Fibroblast of the conjunctiva (primary cell): ENCODE results near the gene CPEB4.

ENCODE experiments used
- DNase-seq: peaks from one replicate; pipeline ENCODE4 v3.0.0-alpha.2; 2010; ENCODE audit warnings: low read depth

Gene CPEB4

GRCh38 chr5:173887610-173888472 lies at the start of gene CPEB4:
Gene CPEB4 (plus strand): TSS chr5:173888349. CDS start chr5:173889734, 1,385 bp downstream.
- DNase-seq, result peak; percentile 99

DNA sequence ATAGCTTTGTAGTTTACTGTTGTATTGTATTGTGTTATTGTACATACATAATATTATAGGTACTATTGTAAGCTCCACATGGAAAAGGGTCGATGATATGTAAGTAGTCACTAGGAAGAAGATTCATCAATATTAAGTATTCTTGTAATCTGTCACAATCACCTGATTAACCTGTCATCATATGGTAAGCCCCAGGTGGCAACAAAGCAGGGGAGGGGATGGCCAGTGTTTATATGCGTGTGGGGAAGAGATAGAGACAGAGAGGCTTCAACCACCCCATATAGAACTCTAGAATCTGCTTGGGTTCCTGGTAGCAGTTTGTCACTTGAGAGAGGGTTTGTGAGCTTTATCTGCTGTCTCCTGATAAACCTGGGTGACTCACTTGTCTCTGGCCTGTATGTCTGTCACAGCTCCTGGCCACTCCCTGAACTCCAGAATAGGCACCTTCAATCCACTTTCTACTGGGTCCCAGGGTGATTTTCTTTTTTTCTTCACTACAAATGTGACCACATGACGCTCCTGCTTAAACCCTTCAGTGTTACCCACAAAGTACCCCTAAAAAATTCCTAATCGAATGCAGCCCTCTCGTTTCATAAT lies 48.9 kb upstream of the CPEB4 start:
- no peak for DNase-seq

DNA sequence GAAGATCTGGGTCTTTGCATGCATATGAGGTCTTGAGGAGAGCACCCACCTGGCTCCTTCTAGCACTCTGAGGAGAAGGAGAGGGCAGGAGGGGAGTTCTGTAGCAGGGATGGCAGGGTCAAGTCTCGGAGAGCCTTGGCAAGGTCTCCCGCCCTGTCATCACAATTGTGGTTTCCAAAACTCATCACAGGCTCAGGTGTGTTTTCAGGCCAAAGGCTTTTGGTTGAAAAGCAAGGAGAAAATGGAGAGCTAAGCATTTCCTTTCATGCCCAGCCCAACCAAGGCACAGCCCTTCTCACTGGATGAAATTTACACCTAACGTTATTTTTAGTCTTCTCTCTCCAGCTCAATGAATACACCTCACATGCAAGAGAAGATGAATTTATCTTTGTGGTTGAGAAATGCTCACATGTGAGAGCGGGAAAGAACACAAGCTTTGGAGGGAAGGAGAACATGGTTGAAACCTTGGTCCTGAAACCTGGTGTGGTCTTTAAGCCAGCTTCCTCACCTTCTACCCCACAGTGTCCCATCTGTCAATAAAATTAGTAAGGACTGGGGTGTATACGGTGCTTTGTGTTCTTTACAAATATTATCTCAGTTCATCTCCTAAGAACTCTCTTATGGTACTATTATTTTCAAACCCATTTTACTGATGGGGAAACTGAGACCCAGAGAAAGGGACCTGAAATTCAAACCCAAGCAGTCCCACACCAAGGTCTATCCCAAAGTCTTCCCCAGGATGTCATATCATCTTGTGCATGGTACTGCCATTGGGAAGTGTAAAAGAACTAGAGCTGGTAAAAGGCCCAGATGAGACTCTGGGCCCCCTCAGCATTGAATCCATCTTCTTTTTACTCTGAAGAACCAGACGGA lies 47.8 kb upstream of the CPEB4 start:
- no peak for DNase-seq

DNA sequence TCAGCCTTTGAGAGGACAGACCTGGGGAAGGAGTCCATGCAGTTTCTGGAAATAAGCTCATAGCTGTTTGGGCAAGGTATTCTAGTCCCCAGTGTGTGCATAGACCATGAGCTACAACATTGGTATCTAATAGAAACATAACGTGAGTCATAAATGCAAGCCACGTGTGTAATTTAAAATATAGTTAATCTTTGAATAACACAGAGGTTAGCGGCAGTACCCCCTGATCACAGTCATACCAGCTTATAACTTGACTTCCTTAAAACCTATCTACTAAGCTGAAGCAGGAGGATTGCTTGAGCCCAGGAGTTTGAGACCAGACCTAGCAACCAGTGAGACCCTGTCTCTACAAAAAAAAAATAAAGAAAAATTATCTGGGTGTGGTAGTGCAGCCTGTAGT lies 46.4 kb upstream of the CPEB4 start:
- no peak for DNase-seq

- no peak for DNase-seq
Measured at GRCh38 chr5:173843794-173844193, 44.4 kb upstream of the CPEB4 start.

DNA sequence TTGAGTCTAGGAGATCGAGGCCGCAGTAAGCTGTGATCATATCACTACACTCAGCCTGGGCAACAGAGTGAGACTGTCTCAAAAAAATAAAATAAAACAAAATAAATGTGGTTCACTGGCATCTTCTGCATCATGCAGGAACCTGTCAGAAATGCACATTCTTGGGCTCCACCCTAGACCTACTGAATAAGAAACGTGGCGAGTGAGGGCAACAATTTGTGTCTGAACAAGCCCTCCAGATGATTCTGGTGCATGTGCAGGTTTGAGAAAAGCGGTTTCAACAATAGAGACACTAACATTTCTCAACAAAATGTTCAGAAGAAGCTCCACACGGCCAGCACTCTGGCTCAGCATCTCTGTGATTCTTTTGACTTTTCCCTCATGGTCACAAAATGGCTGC lies 42.8 kb upstream of the CPEB4 start:
- no peak for DNase-seq

DNA sequence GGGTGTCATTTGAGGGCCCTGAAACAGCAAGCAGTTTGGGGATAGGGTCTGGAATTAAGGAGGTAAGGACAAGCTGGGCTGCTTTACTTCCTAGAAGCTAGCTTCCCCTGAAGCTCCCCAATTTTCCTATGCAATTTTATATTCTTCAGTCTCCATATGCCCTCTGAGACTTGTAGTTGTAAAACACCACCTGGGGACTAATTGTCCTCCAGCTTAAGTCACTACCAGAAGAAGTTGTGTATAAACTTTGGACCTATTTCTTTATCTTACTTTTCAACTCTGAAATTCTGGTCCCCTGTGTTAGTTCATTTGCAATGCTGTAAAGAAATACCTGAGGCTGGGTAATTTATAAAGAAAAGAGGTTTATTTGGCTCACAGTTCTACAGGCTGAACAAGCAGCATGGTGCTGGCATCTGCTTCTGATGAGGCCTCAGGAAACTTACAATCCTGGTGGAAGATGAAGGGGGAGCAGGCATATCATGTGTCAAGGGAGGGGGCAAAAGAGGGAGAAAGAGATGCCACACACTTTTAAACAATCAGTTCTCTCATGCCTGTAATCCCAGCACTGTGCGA lies 41.1 kb upstream of the CPEB4 start:
- DNase-seq, result no peak

DNA sequence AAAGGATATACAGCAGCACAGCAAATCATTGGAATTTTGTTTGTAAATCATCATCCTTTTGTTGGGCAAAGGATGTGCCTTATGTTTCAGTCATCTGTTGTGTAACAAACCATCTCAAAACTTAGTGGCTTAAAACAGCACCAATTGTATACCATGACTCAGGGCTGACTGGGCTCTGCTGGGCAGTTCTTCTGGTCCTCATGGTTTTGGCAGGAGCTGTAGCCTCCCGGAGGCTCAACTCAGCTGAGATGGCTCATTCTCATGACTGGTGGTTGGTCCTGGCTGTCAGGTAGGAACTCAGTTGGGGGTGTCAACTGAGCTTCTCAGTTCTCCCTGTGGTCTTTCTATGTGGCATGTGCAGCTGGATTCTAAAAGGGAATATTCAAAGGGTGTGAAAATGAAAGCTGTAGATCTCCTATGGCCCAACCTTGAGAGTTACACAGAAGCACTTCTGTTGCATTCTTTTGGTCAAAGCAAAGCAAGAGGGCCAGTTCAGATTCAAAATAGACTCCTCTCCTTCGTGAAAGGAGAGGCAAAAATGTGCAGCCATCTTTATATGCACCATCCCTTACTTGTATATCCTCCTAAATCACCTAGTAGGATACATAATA lies 39.1 kb upstream of the CPEB4 start:
- no peak for DNase-seq

GRCh38 chr5:173849908-173850307 lies 38.2 kb upstream of the CPEB4 start:
- no peak for DNase-seq

DNA sequence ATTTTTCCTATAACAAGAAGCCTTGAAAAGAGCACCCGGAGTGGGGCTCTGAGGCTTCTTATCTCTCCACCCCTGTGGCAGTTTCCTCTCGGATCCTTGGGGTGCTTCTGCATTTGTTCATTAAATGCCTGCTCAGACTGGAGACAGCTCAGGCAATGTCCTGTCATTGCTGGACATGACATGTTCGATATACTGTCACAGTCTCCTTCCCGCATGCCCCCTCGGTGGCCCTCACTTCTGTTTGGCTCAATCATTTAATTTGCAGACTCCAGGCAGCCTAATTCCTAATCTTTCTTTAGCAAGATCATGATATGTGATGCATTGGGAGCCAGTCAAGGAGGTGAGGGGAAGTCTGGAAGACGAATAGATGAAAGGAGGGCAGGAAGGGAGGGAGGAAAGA lies 37.5 kb upstream of the CPEB4 start:
- no peak for DNase-seq

DNA sequence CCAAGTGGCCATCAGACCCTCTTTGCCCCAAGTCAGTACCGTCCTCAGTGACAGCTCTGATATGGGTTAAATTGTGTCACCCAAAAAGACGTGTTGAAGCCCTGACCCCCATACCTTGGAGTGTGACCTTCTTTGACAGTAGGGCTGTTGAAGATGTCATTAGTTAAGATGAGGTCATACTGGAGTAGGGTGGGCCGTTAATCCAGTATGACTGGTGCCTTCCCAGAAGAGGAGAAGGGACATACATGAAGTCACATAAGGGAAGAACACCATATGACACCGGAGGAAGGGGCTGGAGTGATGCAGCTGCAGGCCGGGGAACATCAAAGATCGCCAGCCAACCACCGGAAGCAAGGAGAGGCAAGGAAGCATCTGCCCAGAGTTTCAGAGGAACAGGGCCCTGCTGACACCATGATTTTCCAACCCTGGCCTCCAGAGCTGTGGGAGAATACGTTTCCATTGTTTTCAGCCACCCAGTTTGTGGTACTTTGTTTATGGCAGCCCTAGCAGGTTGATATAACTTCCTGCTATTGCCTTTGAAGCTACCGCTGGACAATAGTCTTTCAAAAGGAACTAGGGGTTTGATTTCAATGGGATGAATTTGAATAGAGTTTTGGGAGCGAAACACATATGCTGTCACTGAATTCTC lies 36.4 kb upstream of the CPEB4 start:
- DNase-seq, result no peak

DNA sequence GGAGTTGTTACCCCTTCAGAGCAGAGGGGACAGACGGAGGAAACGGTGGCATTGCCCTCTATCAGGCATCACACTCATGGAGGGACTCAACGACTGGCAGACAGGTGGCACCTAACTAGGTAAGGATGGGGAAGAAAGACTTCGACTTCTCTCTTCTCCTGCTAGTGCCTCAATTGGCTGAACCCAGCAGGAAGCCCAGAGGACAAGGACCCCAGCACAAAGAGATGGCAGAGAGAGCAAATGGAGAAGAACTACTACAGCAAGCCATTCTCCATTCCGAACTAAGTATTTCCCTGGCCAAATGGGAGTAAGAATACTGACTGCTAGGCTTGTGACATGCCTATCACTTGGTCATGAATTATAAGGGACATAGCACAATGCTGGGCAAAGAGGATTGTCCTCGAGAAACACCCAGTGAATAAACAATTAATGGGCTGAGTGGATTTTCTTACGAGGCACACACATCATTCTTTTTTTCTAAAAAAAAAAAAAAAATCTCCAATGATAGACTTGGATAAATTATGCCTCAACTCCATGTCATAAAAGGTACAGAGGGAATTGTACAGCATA lies 35.3 kb upstream of the CPEB4 start:
- no peak for DNase-seq

DNA sequence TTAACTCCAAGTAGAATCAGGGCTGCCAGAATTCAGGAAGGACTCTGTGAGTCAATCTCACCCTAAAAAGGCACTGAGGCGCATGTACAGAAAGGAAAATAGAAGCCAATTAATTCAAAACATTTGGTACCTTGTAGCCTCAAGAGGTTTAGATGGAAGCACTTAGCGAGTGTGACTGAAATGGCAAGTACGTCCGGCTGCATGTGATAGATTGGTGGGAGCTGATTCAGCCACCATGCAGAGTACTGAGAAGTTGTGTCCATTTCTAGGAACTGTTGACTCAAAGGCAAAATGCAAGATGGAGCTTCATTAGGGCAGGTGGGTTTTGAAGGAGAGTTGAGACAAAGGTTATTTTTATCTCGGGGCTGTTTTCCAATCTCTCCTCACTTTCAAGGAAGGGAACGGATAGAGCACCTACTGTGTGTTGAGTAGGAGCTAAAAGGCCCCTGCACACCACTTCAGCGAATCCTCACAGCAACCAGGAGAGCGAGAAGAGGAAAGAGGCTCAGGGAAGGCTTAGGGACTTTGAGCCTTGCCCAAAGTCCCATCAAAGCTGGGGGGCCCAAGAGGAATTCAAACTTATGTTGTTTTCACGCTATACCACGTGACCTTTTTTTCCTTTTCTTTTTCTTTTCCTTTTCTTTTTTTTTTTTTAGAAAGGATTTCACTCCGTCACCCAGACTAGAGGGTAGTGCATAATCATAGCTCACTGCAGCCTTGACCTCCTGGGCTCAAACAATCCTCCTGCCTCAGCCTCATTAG lies 34.6 kb upstream of the CPEB4 start:
- no peak for DNase-seq

DNA sequence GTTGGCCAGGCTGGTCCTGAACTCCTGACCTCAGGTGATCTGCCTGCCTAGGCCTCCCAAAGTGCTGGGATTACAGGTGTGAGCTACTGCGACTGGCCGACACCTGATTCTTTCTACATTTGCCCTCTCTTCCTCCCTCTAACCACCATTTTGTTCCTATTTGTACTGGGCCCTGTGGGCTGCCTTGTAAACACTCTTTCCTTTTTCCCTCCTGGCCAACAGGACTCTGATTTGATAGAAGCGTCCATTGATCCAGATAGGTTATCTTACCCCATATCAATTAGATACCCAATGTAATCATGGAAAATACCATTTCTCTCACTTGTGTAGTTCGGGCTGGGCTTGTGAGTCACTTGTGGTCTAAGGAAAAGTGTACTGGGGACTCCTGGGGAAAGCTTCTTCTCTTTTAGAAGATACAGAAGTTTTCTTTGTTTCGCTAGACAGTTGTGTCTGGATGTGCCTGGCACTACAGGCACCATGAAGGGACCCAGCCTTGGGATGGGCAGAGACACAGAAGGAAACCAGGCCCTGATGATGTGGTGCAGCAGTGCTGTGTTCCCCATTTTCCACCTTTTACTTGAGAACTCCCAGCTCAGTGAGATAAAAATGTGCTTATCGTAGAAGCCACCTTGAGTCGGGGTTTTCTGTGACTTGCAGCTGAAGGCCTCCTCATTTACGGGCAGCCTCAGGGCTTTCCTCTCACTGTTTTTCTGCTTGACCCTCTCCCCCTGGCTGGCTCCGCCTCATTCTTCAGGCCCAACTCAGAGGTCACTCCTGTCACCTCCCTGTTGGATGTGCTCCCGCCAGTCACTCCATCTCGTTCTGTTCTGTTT lies 32.8 kb upstream of the CPEB4 start:
- no peak for DNase-seq

GRCh38 chr5:173855995-173856656 lies 32.0 kb upstream of the CPEB4 start:
- DNase-seq, result no peak

- DNase-seq, result no peak
Measured at GRCh38 chr5:173857234-173857633, 30.9 kb upstream of the CPEB4 start.

DNA sequence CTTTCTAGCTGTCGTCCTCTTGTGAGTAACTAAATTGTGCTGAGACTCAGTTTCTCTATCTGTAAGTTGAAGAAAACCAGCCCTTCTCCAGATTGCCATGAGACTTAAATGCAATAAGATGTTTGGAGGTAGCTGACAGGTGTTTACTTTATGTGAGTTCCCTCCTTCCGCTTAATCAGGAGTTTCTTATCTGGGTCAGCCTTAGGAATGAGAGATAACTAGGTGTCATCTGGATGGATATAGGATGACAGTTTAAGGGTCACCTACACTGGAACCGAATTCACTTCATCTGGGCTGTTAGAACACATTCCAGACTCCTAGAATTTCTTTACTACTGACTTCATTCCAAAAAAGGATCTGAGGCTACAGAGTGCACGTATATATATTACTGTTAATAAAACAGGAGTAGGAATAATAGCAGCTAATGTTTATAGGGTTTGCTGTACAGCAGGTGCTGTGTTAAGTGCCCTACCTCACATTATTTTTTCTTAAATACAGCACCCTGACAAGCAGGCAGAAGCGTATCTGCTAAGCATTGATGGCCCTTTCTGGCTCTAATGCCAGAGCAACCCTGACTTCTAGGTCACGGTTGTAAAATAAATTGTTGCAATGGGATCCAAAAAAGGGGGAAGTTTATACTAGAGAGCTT lies 30.0 kb upstream of the CPEB4 start:
- no peak for DNase-seq

- no peak for DNase-seq
Measured at GRCh38 chr5:173858670-173859407, 29.3 kb upstream of the CPEB4 start.
